GM23338 (cell line): ENCODE results near the gene IRF2. TPM values are rescaled to one million over a fixed set of nuclear protein-coding genes. Genes with fewer than 3 reads are reported as not detected.

Experiments used
- ATAC-seq: fragments of 200-7000 bp; cut with Tn5 transposase; 3 replicates; pipeline ENCODE4 v1.9.1; 2020
- DNase-seq: peaks from one replicate; pipeline ENCODE4 v3.0.0-alpha.2; 2015; ENCODE audit warnings: low spot score
- H2AFZ ChIP-seq: fragments of 200-600 bp; sonication (generic); 2 replicates; pipeline ENCODE4 v1.8.0; 2016; ENCODE audit warnings: antibody characterized with exemption, mild to moderate bottlenecking, moderate library complexity
- H3F3A ChIP-seq: fragments of 200-600 bp; sonication (generic); replicated peaks from 2 replicates; pipeline ENCODE4 v1.8.0; 2017; ENCODE audit warnings: antibody characterized with exemption, mixed run types, low read depth
- H3K27ac ChIP-seq: fragments of 200-600 bp; sonication (generic); 2 replicates; pipeline ENCODE4 v1.6.1; 2016; ENCODE audit warnings: low read depth
- H3K27me3 ChIP-seq: fragments of 200-600 bp; sonication (generic); 2 replicates; pipeline ENCODE4 v1.8.0; 2016; ENCODE audit warnings: mild to moderate bottlenecking, mixed run types, moderate library complexity; ENCODE audit not compliant: insufficient read depth
- H3K36me3 ChIP-seq: fragments of 200-600 bp; sonication (generic); 2 replicates; pipeline ENCODE4 v1.8.0; 2016; ENCODE audit warnings: mild to moderate bottlenecking; ENCODE audit not compliant: insufficient read depth
- H3K4me1 ChIP-seq: fragments of 200-600 bp; sonication (generic); 2 replicates; pipeline ENCODE4 v1.8.0; 2016; ENCODE audit warnings: mild to moderate bottlenecking, moderate library complexity; ENCODE audit not compliant: insufficient read depth
- H3K4me2 ChIP-seq: fragments of 200-600 bp; sonication (generic); 2 replicates; pipeline ENCODE4 v1.7.1; 2017; ENCODE audit warnings: mixed run types
- H3K4me3 ChIP-seq: fragments of 200-600 bp; sonication (generic); 2 replicates; pipeline ENCODE4 v1.6.1; 2016; ENCODE audit warnings: mixed run types
- H3K79me2 ChIP-seq: fragments of 200-600 bp; sonication (generic); replicated peaks from 2 replicates; pipeline ENCODE4 v1.8.0; 2017; ENCODE audit warnings: mild to moderate bottlenecking; ENCODE audit not compliant: insufficient read depth
- H3K9me2 ChIP-seq: fragments of 200-600 bp; sonication (generic); 2 replicates; pipeline ENCODE4 v1.8.0; 2017; ENCODE audit not compliant: insufficient read depth
- H4K20me1 ChIP-seq: fragments of 200-600 bp; sonication (generic); replicated peaks from 2 replicates; pipeline ENCODE4 v1.8.0; 2017; ENCODE audit warnings: mild to moderate bottlenecking; ENCODE audit not compliant: insufficient read depth
- H3K27ac Mint-ChIP-seq: 2 replicates; pipeline ENCODE4 v1.8.0; 2020; ENCODE audit warnings: inconsistent platforms, mild to moderate bottlenecking, moderate library complexity, mixed read lengths
- H3K27me3 Mint-ChIP-seq: 3 replicates; pipeline ENCODE4 v1.8.0; 2022; ENCODE audit warnings: low read depth, mild to moderate bottlenecking, moderate library complexity, mixed read lengths, inconsistent platforms; ENCODE audit not compliant: insufficient read depth, poor library complexity
- H3K36me3 Mint-ChIP-seq: 3 replicates; pipeline ENCODE4 v1.8.0; 2021; ENCODE audit warnings: low read depth, mild to moderate bottlenecking, inconsistent platforms, moderate library complexity, mixed read lengths
- H3K4me1 Mint-ChIP-seq: 3 replicates; pipeline ENCODE4 v1.8.0; 2020; ENCODE audit warnings: mild to moderate bottlenecking, inconsistent platforms, mixed read lengths
- H3K4me3 Mint-ChIP-seq: 3 replicates; pipeline ENCODE4 v1.8.0; 2021; ENCODE audit warnings: moderate library complexity, mild to moderate bottlenecking, inconsistent platforms, mixed read lengths
- H3K9me3 Mint-ChIP-seq: 3 replicates; pipeline ENCODE4 v1.8.0; 2020; ENCODE audit warnings: moderate library complexity, mild to moderate bottlenecking, inconsistent platforms, mixed read lengths
- EZH2phosphoT487 ChIP-seq: fragments of 200-600 bp; sonication (generic); IDR thresholded peaks from one replicate; pipeline ENCODE4 v1.8.1; 2018; ENCODE audit warnings: antibody characterized with exemption; ENCODE audit not compliant: unreplicated experiment
- NANOG ChIP-seq: IDR thresholded peaks from 2 replicates; pipeline ENCODE4 v1.6.1; 2016; ENCODE audit warnings: antibody characterized with exemption, borderline replicate concordance
- STAT1 ChIP-seq: IDR thresholded peaks from one replicate; pipeline ENCODE4 v1.6.1; 2016; ENCODE audit warnings: antibody characterized with exemption; ENCODE audit not compliant: unreplicated experiment
- ZNF114 ChIP-seq: fragments of 250-450 bp; sonication (Bioruptor Pico); IDR thresholded peaks from 2 replicates; pipeline ENCODE4 v1.5.0; 2020; ENCODE audit warnings: mild to moderate bottlenecking, moderate library complexity
- ZNF331 ChIP-seq: fragments of 250-450 bp; sonication (Bioruptor Pico); IDR thresholded peaks from 2 replicates; pipeline ENCODE4 v1.5.0; 2020; ENCODE audit warnings: low read depth, mild to moderate bottlenecking, moderate library complexity
- polyA plus RNA-seq: library from polyadenylated mRNA; unstranded; fragments of >200 nt; fragmentation: Nextera tagmentation; extraction: Ambion mirVana; gene quantifications from 2 replicates; pipeline ENCODE4 v1.2.1, GENCODE V29; 2016
- total RNA-seq: library from RNA; depleted of rRNA; stranded (reverse); fragments of >200 nt; shearing (Covaris generic); gene quantifications from 2 replicates; pipeline ENCODE4 v1.2.3, GENCODE V29; 2014
- TF ChIP-seq, protein P1 (sequence below), 2 experiments: fragments of 200-600 bp in 1 of 2; sonication (generic) in 1 of 2; conservative IDR thresholded peaks; 2 replicates each; pipeline versions ENCODE4 v1.5.1 to v1.6.1; 2016 to 2017; ENCODE audit warnings: antibody characterized with exemption in 2 of 2, low read depth in 2 of 2, mild to moderate bottlenecking in 2 of 2, moderate library complexity in 1 of 2
- TF ChIP-seq, protein P2 (sequence below): fragments of 250-450 bp; sonication (Bioruptor Pico); IDR thresholded peaks from 2 replicates; pipeline ENCODE4 v1.5.0; 2020; ENCODE audit warnings: mild to moderate bottlenecking, moderate library complexity
- TF ChIP-seq, protein P3 (sequence below): IDR thresholded peaks from one replicate; pipeline ENCODE4 v1.6.1; 2018; ENCODE audit warnings: antibody characterized with exemption; ENCODE audit not compliant: unreplicated experiment

The IRF2 gene
- total and polyA plus RNA-seq, 2 experiments from 2014 or later: 14.7 to 15.0 TPM

DNA sequence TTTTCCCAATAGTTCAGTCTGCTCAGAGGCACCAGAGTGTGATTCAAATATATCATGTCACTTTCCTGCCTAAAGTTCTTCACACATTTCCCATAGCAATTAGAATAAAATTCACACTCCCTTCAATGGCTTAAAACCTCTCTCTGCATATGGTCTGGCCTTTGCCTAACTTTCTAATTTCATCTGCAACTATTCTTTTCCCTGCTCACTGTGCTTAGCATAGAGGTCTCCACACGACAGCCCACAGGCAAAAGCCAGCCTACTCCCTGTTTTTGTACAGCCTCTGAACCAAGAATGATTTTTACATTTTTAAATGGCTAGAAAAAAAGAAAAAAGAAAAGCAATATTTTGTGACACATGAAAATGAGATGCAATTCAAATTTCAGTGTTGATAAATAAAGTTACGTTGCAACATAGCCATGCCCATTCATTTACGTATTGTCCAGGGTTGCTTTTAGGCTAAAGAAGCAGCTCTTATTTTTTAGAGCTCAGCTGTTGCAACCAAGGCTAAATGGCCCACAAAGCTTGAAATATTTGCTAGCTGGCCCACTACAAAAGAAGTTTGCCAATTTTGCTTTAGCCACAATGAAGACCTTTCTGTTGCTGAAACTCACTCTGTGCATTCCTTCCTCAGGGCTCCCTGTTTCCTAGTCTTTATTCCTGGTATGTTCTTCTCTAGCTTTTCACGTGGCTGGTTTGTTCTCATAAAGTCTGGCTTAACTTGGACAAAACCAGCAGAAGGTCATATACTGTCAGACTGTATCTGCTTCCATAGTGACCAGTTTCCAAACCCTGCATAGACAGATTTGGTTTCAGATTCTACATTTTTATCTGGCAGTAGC is 26.6 kb upstream of the IRF2 start:
- H3K9me3 Mint-ChIP-seq: no peaks in the 10 kb centered on the region; the same call in 1 of the 3 replicates

More for the DNA sequence above, 26.6 kb upstream of the IRF2 start:
- H3K27ac Mint-ChIP-seq: no peak overlapping the region
- Histone ChIP-seq H3K27me3 (no peaks in the 10 kb centered on the region), H3K27ac (no peak overlapping the region), H3K4me3 (no peak overlapping the region), H3K9me2 (no peaks in the 10 kb centered on the region), H4K20me1 (no peaks in the 10 kb centered on the region), H3K4me1 (no peaks in the 10 kb centered on the region), H3K36me3 (no peaks in the 10 kb centered on the region), H3K4me2 (no peak overlapping the region), H3F3A (no peaks in the 10 kb centered on the region), H3K79me2 (no peaks in the 10 kb centered on the region), H2AFZ (no peak overlapping the region)
- no peak overlapping the region for H3K4me3 Mint-ChIP-seq
- H3K4me1 Mint-ChIP-seq: no peaks in the 10 kb centered on the region
- TF ChIP-seq NANOG: no peak
- TF ChIP-seq, protein P1, sequence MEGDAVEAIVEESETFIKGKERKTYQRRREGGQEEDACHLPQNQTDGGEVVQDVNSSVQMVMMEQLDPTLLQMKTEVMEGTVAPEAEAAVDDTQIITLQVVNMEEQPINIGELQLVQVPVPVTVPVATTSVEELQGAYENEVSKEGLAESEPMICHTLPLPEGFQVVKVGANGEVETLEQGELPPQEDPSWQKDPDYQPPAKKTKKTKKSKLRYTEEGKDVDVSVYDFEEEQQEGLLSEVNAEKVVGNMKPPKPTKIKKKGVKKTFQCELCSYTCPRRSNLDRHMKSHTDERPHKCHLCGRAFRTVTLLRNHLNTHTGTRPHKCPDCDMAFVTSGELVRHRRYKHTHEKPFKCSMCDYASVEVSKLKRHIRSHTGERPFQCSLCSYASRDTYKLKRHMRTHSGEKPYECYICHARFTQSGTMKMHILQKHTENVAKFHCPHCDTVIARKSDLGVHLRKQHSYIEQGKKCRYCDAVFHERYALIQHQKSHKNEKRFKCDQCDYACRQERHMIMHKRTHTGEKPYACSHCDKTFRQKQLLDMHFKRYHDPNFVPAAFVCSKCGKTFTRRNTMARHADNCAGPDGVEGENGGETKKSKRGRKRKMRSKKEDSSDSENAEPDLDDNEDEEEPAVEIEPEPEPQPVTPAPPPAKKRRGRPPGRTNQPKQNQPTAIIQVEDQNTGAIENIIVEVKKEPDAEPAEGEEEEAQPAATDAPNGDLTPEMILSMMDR (conservative IDR thresholded peaks at IDR 0.05; ENCODE audit: low read depth in 2 of 2): no peak
- TF ChIP-seq, protein P2, sequence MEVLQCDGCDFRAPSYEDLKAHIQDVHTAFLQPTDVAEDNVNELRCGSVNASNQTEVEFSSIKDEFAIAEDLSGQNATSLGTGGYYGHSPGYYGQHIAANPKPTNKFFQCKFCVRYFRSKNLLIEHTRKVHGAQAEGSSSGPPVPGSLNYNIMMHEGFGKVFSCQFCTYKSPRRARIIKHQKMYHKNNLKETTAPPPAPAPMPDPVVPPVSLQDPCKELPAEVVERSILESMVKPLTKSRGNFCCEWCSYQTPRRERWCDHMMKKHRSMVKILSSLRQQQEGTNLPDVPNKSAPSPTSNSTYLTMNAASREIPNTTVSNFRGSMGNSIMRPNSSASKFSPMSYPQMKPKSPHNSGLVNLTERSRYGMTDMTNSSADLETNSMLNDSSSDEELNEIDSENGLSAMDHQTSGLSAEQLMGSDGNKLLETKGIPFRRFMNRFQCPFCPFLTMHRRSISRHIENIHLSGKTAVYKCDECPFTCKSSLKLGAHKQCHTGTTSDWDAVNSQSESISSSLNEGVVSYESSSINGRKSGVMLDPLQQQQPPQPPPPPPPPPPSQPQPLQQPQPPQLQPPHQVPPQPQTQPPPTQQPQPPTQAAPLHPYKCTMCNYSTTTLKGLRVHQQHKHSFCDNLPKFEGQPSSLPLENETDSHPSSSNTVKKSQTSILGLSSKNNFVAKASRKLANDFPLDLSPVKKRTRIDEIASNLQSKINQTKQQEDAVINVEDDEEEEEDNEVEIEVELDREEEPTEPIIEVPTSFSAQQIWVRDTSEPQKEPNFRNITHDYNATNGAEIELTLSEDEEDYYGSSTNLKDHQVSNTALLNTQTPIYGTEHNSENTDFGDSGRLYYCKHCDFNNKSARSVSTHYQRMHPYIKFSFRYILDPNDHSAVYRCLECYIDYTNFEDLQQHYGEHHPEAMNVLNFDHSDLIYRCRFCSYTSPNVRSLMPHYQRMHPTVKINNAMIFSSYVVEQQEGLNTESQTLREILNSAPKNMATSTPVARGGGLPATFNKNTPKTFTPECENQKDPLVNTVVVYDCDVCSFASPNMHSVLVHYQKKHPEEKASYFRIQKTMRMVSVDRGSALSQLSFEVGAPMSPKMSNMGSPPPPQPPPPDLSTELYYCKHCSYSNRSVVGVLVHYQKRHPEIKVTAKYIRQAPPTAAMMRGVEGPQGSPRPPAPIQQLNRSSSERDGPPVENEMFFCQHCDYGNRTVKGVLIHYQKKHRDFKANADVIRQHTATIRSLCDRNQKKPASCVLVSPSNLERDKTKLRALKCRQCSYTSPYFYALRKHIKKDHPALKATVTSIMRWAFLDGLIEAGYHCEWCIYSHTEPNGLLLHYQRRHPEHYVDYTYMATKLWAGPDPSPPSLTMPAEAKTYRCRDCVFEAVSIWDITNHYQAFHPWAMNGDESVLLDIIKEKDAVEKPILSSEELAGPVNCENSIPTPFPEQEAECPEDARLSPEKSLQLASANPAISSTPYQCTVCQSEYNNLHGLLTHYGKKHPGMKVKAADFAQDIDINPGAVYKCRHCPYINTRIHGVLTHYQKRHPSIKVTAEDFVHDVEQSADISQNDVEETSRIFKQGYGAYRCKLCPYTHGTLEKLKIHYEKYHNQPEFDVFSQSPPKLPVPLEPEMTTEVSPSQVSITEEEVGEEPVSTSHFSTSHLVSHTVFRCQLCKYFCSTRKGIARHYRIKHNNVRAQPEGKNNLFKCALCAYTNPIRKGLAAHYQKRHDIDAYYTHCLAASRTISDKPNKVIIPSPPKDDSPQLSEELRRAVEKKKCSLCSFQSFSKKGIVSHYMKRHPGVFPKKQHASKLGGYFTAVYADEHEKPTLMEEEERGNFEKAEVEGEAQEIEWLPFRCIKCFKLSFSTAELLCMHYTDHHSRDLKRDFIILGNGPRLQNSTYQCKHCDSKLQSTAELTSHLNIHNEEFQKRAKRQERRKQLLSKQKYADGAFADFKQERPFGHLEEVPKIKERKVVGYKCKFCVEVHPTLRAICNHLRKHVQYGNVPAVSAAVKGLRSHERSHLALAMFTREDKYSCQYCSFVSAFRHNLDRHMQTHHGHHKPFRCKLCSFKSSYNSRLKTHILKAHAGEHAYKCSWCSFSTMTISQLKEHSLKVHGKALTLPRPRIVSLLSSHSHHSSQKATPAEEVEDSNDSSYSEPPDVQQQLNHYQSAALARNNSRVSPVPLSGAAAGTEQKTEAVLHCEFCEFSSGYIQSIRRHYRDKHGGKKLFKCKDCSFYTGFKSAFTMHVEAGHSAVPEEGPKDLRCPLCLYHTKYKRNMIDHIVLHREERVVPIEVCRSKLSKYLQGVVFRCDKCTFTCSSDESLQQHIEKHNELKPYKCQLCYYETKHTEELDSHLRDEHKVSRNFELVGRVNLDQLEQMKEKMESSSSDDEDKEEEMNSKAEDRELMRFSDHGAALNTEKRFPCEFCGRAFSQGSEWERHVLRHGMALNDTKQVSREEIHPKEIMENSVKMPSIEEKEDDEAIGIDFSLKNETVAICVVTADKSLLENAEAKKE (CRISPR knock-in tag): no peak
- no peak for TF ChIP-seq ZNF114
- TF ChIP-seq, protein P3, sequence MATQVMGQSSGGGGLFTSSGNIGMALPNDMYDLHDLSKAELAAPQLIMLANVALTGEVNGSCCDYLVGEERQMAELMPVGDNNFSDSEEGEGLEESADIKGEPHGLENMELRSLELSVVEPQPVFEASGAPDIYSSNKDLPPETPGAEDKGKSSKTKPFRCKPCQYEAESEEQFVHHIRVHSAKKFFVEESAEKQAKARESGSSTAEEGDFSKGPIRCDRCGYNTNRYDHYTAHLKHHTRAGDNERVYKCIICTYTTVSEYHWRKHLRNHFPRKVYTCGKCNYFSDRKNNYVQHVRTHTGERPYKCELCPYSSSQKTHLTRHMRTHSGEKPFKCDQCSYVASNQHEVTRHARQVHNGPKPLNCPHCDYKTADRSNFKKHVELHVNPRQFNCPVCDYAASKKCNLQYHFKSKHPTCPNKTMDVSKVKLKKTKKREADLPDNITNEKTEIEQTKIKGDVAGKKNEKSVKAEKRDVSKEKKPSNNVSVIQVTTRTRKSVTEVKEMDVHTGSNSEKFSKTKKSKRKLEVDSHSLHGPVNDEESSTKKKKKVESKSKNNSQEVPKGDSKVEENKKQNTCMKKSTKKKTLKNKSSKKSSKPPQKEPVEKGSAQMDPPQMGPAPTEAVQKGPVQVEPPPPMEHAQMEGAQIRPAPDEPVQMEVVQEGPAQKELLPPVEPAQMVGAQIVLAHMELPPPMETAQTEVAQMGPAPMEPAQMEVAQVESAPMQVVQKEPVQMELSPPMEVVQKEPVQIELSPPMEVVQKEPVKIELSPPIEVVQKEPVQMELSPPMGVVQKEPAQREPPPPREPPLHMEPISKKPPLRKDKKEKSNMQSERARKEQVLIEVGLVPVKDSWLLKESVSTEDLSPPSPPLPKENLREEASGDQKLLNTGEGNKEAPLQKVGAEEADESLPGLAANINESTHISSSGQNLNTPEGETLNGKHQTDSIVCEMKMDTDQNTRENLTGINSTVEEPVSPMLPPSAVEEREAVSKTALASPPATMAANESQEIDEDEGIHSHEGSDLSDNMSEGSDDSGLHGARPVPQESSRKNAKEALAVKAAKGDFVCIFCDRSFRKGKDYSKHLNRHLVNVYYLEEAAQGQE: no peak
- no peak for TF ChIP-seq EZH2phosphoT487
- TF ChIP-seq STAT1: no peak
- no peak for TF ChIP-seq ZNF331 (CRISPR knock-in tag)
- H3K27me3 Mint-ChIP-seq: peaks cover 6% of the 10 kb centered on the region
- ATAC-seq (no peak), DNase-seq (no peak)
- H3K36me3 Mint-ChIP-seq: no peaks in the 10 kb centered on the region
